Activated gamma-delta T cell treated with anti-CD3 and anti-CD28 coated beads, Interleukin-2, amount 50 U/mL, for 16 hours (primary cell): ENCODE results near the gene RPE65.
"Not testable (repeated sequence)": the region's sequence is repeated elsewhere in the genome, so short reads cannot be mapped to it uniquely, and the experiment has no call there.

Experiments
- DNase-seq: peaks from one replicate; pipeline ENCODE4 v3.0.0-alpha.2; 2020; ENCODE audit warnings: low read depth

The RPE65 gene

DNA sequence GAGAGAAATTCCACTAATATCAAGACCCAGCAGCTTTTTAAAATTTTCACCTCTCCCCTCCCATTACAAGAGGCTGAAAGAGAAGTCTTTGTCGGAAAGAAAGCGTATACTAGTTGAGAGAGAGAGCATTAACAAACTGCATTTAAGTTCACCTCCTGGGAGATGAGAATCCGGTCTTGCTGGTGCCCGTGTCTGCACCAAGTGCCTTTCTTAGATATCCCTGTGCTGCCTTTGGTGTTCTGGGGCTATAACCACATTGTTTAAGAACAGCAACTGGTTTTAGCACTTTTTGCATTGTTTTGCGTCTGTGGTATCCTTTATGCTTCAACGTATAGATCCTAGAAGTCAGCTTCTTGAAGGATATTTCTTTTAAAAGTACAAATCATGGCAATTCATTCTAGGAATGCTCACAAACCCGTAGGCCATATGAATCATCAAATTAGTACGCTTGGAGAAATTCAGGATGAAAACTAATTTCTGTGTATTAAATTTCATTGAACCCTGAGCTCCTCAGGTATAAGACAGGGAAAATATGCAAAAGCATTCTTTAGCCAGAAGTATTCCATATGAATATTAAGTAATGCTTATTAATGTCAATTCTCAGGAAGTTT, 3.4 kb upstream of the RPE65 start:
- no peak for DNase-seq

DNA sequence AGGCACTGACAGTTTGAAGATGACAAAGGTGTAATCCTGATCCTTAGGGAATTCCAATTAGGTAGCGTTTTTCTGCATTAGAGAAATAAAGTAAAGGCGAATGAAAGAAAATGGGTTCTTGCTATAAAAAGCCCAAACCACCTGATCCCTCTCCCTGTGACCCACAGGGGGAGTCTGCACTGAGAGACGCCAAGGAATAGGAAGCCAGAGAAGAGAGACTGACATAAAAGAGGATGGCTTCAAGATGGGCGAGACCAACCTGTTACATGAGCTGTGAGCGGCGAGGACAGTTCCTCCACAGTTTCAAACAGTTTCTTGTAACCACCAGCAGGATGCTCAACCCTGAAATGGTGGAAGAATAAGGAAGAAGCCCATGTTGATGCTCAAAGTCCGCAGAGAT, 1.4 kb downstream of the RPE65 start:
- no peak for DNase-seq

DNA sequence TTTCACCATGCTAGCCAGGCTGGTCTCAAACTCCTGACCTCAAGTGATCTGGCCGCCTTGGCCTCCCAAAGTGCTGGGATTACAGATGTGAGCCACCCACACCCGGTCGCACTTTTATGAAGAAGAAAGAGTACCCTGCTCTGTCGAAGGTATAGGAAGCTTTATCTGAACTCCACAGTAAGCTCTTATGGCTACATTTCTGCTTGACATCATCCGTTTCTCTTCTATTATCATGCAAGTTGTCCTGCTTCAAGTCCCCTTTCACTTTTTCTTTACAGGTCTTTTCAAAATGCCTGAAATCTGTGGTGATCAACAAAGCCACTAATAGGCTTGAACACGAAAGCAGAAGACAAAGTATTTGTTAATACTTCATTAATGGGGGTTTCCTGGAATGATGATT, 4.0 kb downstream of the RPE65 start:
- no peak for DNase-seq

DNA sequence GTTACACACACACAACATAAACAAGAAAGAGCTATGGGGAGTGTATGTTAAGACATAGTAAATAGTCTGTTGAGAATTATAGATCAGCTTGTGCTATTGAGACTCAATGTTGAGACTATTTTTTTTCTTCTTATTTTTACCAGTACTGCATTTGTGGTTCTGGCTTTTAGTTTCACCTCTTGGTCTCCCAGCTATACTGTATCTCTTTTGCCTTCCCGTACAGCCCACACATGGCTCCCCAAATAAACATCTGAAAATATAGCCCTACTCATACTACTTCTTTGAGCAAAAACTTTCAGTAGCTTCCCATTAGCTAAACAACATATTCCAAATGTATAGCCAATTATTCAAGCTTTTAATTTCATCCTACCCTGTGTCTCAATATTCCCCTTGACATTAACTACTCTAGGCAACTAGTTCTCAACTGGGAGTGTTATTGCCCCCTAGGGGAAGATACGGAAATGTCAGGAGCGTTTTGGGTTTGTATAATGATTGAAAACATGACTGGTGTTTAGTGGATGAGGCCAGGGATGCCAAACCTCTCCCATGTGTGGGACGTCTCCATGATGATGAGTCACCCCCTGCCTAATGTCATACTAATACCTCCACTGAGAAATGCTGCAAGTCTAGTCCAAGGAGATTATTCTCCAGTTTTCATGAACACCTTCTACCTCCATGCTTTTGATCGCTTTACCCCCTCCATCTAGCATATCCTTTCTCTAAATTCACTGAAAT, 6.8 kb downstream of the RPE65 start:
- no peak for DNase-seq

DNA sequence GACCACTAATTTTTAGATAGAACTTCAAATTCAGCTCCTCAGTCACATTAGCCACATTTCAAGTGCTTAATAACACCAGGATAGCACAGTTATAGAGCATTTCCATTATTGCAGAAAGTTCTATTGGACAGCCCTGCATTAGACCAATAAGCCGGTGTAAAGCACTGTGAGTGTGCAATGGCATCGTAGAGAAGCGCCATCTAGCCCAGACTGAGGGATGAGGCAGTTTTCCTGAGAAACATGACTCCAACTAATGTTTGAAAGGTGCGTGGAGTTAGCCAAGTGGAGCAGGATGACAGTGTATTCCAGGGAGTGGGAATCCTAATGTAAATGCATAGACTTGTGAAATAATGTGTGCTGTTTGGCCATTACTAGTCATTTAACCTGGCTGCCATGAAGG, 7.7 kb downstream of the RPE65 start:
- no peak for DNase-seq

DNA sequence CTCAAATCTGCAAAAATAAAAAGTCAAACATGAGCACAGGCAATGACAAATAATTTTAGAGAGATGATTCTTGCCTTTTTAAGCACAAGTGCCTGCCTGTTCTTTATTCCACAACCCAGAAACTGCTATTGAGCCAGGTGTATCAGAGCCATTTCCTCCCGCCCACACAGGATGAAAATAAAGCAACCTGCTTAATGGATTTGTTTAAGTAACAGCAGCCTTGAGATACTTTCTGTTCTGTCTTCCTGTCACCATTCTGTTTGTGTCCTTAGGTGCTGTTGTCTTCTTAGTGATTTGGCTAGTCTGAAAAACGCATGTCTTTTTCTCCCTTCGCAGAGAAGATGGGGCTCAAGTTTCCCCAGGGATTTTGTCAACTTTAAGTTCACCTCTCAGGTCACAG, 11.4 kb downstream of the RPE65 start:
- DNase-seq: no peak

DNA sequence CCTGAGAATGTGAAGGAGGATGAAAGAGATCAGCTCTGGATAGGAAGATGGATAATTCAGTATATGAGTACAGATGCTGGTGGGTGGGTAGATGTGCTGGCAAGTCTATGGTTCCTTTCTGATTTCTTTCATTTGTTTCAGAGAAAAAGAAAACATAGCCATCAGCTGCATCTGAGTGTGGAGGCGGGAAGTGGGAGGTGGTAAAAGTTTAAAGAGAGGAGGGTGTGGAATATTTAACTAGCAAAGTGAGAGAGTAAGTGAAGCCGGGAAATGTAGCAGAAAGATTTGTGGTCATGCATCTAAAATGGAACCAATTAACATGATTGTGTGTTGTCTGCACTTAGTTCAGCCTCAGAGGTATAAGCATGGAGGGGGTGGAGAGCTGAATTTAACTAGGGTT, 16.4 kb downstream of the RPE65 start:
- no peak for DNase-seq

DNA sequence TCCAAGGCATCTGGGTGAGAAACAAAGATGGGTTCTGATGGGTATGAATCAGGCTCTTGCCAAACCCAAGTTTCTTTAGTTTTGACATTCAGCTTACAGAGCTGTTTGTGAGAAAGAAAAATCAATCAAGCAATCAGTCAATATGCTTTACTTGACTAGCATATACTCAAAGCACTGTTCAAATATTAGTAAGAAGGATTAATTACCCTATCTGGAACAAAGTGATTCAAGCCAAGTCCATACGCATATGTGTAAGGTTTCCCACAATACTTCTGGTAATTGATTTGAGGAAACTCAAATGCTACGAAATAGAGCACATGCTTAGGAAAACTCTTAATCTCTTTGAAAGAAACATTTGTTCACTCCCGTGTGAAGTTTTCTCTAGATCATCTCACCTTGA, 18.7 kb downstream of the RPE65 start:
- no peak for DNase-seq

DNA sequence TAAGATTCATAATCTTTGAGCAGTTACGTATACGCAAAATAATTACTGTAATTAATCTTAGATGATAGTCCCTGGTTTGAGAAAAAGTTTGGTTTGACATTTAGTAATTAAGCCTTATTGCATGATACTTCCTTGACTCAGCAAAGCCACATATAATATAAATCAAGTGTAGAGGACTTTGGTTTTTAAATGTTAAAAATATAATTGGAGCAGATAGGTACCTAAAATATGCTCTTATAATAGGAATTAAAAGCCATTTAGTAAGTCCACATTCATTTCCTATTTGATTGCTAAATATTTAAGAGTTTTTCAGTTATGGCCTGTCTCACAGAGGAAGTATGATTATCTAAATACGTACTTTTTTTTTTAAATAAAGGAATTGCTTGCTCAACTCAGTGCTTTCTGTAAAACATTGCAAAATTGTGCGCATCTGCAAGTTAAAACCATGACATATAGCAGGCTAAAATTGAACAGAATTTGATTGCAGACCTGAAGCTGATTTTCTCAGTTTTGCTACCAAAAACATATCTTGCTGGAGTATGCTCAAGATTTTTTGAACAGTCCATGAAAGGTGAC, 20.4 kb downstream of the RPE65 start:
- DNase-seq: no peak

DNA sequence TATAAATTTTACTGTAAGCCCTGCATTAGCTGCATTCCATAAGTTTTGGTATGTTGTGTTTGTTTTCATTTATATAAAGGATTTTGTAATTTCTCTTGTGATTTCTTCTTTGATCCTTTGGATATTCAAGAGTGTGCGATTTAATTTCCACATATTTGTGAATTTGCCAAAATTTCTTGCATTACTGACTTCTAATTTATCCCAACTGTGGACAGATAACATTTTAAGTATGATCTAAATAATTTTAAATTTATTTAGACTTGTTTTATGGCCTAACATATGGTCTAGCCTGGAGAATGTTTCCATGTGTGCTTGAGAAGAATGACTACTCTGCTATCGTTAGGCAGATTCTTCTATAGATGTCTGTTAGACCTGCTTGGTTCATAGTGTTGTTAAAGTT, 23.2 kb downstream of the RPE65 start:
- no peak for DNase-seq

DNA sequence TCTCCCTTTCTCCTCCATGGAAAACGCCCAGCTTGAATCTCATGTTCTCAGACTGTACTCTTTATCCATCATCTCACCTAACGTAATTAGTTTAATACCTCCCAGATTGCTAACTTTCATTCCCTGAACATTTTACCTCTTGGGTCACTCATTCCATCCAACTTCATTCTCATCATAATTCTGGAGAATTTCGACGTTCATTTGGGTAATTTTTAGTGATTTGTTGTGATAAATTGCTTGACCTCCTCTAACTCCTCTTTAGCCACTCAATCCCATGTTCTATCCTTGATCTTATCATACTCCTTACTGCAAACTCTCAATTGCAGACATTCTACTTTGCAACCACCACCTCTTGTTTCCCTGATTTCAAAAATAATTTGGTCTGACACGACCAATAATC, 28.4 kb downstream of the RPE65 start:
- no peak for DNase-seq

DNA sequence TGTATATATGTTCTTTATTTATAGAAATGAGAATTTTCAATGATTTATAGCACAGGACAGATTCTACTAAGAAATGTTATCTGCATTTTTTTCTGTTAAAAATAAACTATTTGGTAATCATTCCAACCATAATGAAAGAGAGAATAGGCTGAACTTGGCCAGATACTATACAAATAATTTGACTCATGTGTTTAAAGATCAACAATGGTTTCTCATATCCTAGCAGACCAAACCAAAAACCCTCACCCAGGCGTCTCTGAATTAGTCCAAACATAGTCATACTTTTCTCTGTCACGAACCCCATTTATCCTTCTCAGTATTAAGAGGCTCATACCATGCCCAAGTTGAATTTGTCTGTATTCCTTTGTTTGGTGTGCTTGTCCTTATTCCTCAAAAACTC, 40.3 kb downstream of the RPE65 start:
- DNase-seq: no peak

DNA sequence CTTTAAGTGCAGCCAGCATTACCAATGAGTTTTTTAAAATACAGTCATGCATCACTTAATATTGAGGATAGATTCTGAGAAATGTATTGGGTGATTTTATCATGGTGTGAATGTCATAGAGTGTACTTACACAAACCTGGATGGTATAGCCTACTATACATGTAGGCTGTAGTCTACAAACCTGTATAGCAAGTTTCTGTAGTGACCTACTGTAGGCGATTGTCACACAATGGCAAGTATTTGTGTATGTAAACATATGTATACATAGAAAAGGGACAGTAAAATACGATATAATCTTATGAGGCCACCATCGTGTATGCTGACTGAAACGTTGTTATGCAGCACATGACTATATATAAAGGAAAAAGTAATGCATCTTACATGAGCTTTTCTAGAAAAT, 48.2 kb downstream of the RPE65 start:
- no peak for DNase-seq

DNA sequence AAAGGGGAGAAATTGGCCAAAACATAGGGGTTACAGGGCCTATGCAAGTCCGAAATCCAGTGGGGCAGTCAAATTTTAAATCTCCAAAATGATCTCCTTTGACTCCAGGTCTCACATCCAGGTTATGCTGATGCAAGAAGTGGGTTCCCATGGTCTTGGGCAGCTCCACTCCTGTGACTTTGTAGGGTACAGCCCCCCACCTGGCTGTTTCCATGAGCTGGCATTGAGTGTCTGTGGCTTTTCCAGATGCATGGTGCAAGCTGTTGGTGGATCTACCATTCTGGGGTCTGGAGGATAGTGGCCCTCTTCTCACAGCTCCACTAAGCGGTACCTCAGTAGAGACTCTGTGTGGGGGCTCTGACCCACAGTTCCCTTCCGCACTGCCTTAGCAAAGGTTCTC, 54.2 kb downstream of the RPE65 start:
- DNase-seq: not testable (repeated sequence)

DNA sequence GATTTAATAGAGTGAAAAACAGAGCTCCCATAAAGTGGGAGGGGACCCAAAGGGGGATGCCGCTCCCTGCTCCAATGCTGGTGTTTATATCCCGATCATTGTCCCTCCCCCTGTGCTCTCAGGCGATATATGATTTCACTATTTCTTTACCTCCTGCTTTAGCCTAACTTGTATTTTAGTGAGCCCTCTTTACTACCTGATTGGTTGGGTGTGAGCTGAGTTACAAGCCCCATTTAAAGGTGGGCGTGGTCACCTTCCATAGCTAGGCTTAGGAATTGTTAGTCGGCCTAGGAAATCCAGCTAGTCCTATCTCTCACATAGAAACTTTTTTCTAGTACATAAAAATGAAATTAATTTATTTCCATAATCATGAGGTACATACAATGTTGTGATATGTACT, 57.3 kb downstream of the RPE65 start:
- not testable (repeated sequence) for DNase-seq

DNA sequence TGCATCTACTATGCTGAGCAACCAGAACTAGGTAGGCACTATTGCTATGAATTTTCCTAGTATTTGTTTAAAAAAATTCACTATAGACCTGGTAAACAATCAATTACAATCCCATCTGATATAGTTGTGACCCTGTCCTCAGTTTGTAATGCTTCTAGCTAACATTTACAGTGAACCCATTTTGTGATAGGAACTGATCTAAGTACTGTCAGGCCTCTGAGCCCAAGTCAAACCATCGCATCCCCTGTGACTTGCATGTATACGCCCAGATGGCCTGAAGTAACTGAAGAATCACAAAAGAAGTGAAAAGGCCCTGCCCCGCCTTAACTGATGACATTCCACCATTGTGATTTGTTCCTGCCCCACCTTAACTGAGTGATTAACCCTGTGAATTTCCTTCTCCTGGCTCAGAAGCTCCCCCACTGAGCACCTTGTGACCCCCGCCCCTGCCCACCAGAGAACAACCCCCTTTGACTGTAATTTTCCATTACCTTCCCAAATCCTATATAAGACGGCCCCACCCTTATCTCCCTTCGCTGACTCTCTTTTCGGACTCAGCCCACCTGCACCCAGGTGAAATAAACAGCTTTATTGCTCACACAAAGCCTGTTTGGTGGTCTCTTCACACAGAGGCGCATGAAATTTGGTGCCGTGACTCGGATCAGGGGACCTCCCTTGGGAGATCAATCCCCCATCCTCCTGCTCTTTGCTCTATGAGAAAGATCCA, 63.8 kb downstream of the RPE65 start:
- DNase-seq: not testable (repeated sequence)

DNA sequence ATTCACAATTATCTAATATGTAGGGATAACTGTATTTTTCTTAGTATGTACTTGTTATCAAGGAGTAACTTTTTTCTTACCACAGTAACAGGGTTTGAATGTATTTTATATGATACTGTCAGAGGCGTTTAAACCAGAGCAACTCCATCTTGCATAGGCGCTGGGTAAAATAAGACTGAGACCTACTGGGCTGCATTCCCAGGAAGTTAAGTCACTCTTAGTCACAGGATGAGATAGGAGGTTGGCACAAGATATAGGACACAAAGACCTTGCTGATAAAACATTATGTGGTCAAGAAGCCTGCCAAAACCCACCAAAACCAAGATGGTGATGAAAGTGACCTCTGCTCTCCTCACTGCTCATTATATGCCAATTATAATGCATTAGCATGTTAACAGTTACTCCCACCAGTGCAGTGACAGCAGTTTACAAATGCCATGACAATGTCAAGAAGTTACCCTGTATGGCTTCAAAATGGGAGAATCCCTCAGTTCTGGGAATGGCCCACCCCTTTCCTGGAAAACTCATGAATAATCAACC, 64.8 kb downstream of the RPE65 start:
- DNase-seq: no peak

DNA sequence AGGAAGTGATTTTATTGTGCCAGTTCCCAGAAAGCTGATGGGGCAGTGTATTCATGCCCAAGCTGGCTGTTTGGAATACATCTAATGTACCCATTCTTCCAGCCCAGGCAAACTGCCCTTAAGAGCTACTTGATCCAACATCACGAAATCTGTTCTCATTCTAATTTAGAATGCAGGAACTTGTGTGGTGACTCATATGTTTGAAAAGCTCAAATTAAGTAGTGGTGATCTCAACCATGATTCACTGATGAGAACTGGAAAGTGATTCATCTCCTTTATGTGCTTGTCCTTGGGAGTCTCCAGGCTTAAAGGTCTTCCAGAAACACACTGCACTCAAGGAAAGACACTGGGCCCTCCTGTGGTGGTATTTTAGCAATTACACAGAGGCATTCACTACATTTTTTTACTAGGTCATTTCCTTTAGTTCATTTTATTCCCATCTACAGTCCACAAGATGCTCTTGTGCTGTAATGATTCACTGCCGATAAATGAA, 65.4 kb downstream of the RPE65 start:
- no peak for DNase-seq

DNA sequence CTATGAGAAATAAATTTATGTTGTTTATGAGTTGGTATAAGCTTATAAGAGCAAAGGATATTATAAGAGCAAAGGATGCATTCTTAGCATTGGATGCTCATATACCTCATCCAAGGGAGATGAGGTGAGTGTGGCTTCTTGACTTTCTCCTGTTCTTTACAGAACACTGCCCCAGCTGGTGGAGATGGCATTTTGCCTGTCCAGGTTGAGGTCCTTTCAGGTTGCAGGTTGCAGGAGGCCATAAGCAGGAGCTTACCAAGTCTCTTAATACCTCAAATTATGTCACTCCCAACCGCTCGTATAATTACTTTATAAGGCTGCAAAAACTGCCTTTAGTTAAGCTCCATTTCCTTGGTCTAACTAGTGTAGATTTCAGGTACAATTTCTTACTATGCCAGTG, 66.7 kb downstream of the RPE65 start:
- DNase-seq: no peak

DNA sequence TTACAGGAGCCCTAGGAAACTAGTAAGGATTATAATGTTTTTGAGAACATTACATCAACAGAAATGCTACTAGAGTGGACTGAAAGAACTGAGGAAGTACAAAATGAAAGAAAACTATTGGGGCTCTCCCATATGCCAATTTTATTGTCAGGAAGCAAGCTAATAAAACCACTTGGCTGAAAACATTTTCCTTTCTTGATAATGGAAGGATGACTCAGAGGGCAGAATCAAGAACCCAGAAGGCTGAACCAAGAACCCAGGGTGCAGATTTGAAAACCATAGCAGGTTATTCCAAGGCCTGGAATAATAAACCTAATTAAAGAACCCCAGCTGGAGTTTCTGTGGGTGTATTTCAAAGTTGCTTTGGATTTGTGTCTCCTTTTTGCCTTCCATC, 70.7 kb downstream of the RPE65 start:
- no peak for DNase-seq
